H1 (cell line): ENCODE measurements around the gene EBF3. TPM values are rescaled to one million over a fixed set of nuclear protein-coding genes. Genes with fewer than 3 reads are reported as not detected.
A peak's percentile ranks its signal among the peaks of the same experiment; 100 is the strongest.

Experiments
- ATF3 ChIP-seq: IDR thresholded peaks from 2 replicates; pipeline ENCODE4 v1.6.1; 2011; ENCODE audit warnings: low read depth, mild to moderate bottlenecking, low read length; ENCODE audit not compliant: insufficient read depth
- CBX5 ChIP-seq: fragments of 300-800, 300-1000 bp; sonication (generic); IDR thresholded peaks from 2 replicates; pipeline ENCODE4 v1.7.1; 2016; ENCODE audit warnings: antibody characterized with exemption, low read length, low read depth
- CBX8 ChIP-seq: fragments of 300-800, 300-1000 bp; sonication (generic); IDR thresholded peaks from 2 replicates; pipeline ENCODE4 v1.7.1; 2016; ENCODE audit warnings: low read depth, low read length, borderline replicate concordance
- CHD1 ChIP-seq: IDR thresholded peaks from 2 replicates; pipeline ENCODE4 v1.6.1; 2012; ENCODE audit warnings: low read depth, low read length, improper control_type of control experiment
- CHD2 ChIP-seq: IDR thresholded peaks from 2 replicates; pipeline ENCODE4 v1.6.1; 2012; ENCODE audit warnings: low read length, improper control_type of control experiment
- CTCF ChIP-seq, 3 experiments: IDR thresholded peaks; 1 replicate in 2 of 3; 2 replicates in 1 of 3; pipeline versions ENCODE4 v1.5.1 to v1.6.1; 2011; ENCODE audit warnings: low read length in 3 of 3, mild to moderate bottlenecking in 3 of 3, inconsistent platforms in 2 of 3, low read depth in 1 of 3, moderate library complexity in 1 of 3; ENCODE audit not compliant: insufficient read depth in 1 of 3; ENCODE audit errors: control extremely low read depth in 1 of 3
- EP300 ChIP-seq, 2 experiments: IDR thresholded peaks; 1 replicate in 1 of 2; 2 replicates in 1 of 2; pipeline ENCODE4 v1.6.1; 2011 to 2012; ENCODE audit warnings: low read depth in 2 of 2, low read length in 2 of 2, mild to moderate bottlenecking in 2 of 2, borderline replicate concordance in 1 of 2, inconsistent platforms in 1 of 2, moderate library complexity in 1 of 2
- EZH2 ChIP-seq: fragments of 200-600 bp; sonication (generic); IDR thresholded peaks from 2 replicates; pipeline ENCODE4 v1.7.1; 2012; ENCODE audit warnings: low read depth, mild to moderate bottlenecking, moderate library complexity, low read length, inconsistent platforms; ENCODE audit not compliant: severe bottlenecking
- HDAC2 ChIP-seq, 2 experiments: fragments of 300-600 bp in 1 of 2; sonication (generic) in 1 of 2; IDR thresholded peaks; 2 replicates each; pipeline ENCODE4 v1.6.1; 2011 to 2012; ENCODE audit warnings: low read depth in 2 of 2, low read length in 2 of 2, mild to moderate bottlenecking in 2 of 2, moderate library complexity in 2 of 2, borderline replicate concordance in 1 of 2, inconsistent platforms in 1 of 2
- JUND ChIP-seq: IDR thresholded peaks from 2 replicates; pipeline ENCODE4 v1.6.1; 2011; ENCODE audit warnings: mild to moderate bottlenecking, improper control_type of control experiment, low read length
- MAX ChIP-seq: IDR thresholded peaks from 2 replicates; pipeline ENCODE4 v1.6.1; 2012; ENCODE audit warnings: inconsistent platforms
- PHF8 ChIP-seq: fragments of 200-600 bp; sonication (generic); conservative IDR thresholded peaks from 2 replicates; pipeline ENCODE4 v1.7.1; 2012; ENCODE audit warnings: low read depth, mild to moderate bottlenecking, inconsistent platforms, low read length, moderate library complexity
- RBBP5 ChIP-seq: IDR thresholded peaks from 2 replicates; pipeline ENCODE4 v1.7.1; 2012; ENCODE audit warnings: low read depth, mild to moderate bottlenecking, inconsistent platforms, low read length, moderate library complexity, borderline replicate concordance
- RFX5 ChIP-seq: IDR thresholded peaks from 2 replicates; pipeline ENCODE4 v1.6.1; 2011; ENCODE audit warnings: low read depth, low read length, improper control_type of control experiment, borderline replicate concordance
- SIX5 ChIP-seq: IDR thresholded peaks from 2 replicates; pipeline ENCODE4 v1.6.1; 2011; ENCODE audit warnings: mild to moderate bottlenecking, low read depth, low read length
- SP1 ChIP-seq: IDR thresholded peaks from 2 replicates; pipeline ENCODE4 v1.6.1; 2011; ENCODE audit warnings: low read depth, low read length
- SP4 ChIP-seq: IDR thresholded peaks from 2 replicates; pipeline ENCODE4 v1.6.1; 2012; ENCODE audit warnings: low read length, inconsistent platforms
- TAF1 ChIP-seq: IDR thresholded peaks from 2 replicates; pipeline ENCODE4 v1.6.1; 2011; ENCODE audit warnings: mild to moderate bottlenecking, low read depth, low read length
- TAF7 ChIP-seq: optimal IDR thresholded peaks from 2 replicates; pipeline ENCODE3; 2011; ENCODE audit warnings: low read depth, mild to moderate bottlenecking, inconsistent platforms, low read length, moderate library complexity, borderline replicate concordance
- ZNF274 ChIP-seq: IDR thresholded peaks from 2 replicates; pipeline ENCODE4 v1.7.0; 2012; ENCODE audit warnings: low read length, borderline replicate concordance; ENCODE audit errors: extremely low read depth
- polyA plus RNA-seq, 7 experiments: library from polyadenylated mRNA; depleted of rRNA in 3 of 7; stranded (reverse) in 5 of 7; unstranded in 2 of 7; fragments of >200 nt in 5 of 7; fragments of 200-250 nt in 2 of 7; gene quantifications; 1 replicate in 5 of 7; 2 replicates in 1 of 7; 4 replicates in 1 of 7; pipeline versions ENCODE4 v1.2.1 to v1.2.3, GENCODE V29; 2011 to 2013; ENCODE audit warnings: missing spikeins in 2 of 7, mixed read lengths in 2 of 7
- total RNA-seq: library from RNA; stranded (reverse); fragmentation: NEBNext Ultra II Directional; extraction: Animal tissue kit (Norgen Biotek cat#: 25700); gene quantifications from 2 replicates; pipeline ENCODE4 v1.2.1, GENCODE V29; 2021

Gene EBF3
- total and polyA plus RNA-seq, 2 of the 8 experiments (the other 6 are each of a cell fraction or from before 2014, with no cell fraction given), result 0.08 to 0.26 TPM

- no peak for TF ChIP-seq EP300 (IDR thresholded peaks at IDR 0.05; ENCODE audit: borderline replicate concordance in 1 of 2, low read depth in 2 of 2, low read length in 2 of 2)
- TF ChIP-seq PHF8, result no peak
- TF ChIP-seq TAF7, result no peak
- no peak for TF ChIP-seq CBX5
- no peak for TF ChIP-seq RFX5
- TF ChIP-seq CTCF (IDR thresholded peaks at IDR 0.05; ENCODE audit: control extremely low read depth in 1 of 3, insufficient read depth in 1 of 3, low read depth in 1 of 3, low read length in 3 of 3), result no peak
- TF ChIP-seq MAX, result peak; percentile 71
- TF ChIP-seq ZNF274, result no peak
- TF ChIP-seq JUND, result no peak
- no peak for TF ChIP-seq TAF1
- no peak for TF ChIP-seq SP1
- TF ChIP-seq CHD1, result no peak
- no peak for TF ChIP-seq CBX8
- TF ChIP-seq SP4, result no peak
- TF ChIP-seq ATF3, result no peak
- TF ChIP-seq RBBP5, result peak; percentile 45; the same call in 1 of the 2 replicates
- 0 out of 4 replicates have a peak, but pooled peaks of 1 of the 2 experiments have one; percentile 24 for TF ChIP-seq HDAC2 (IDR thresholded peaks at IDR 0.05; ENCODE audit: borderline replicate concordance in 1 of 2, low read depth in 2 of 2, low read length in 2 of 2)
- TF ChIP-seq CHD2, result no peak
- TF ChIP-seq SIX5, result no peak
- TF ChIP-seq EZH2, result peak; percentile 88
Measured at GRCh38 chr10:129958629-129959543, 5.2 kb downstream of the EBF3 start (continued).
